Endothelial cell of umbilical vein (primary cell): Measurements from ENCODE around the gene SH3D19. TPM values are rescaled to one million over a fixed set of nuclear protein-coding genes. Genes with fewer than 3 reads are reported as not detected.
A peak's percentile ranks its signal among the peaks of the same experiment; 100 is the strongest.

ENCODE experiments used
- BruUV-seq: library from RNA; stranded (reverse); fragments of 400-500 nt; replicated peaks from 2 replicates; lab custom pipeline; 2021; lab: Mats Ljungman, UMichigan
- CTCF ChIA-PET: fragments of 300-600, 350-600 bp; sonication (Branson Sonifier 250); formaldehyde crosslinking; loops from one replicate; lab custom pipeline; 2021; ENCODE audit warnings: antibody characterized with exemption, inconsistent platforms; lab: Charles Lee
- POLR2A ChIA-PET: fragments of 300-600, 350-600 bp; sonication (Branson Sonifier 250); formaldehyde crosslinking; loops from one replicate; lab custom pipeline; 2021; ENCODE audit warnings: antibody characterized with exemption, inconsistent platforms; lab: Charles Lee
- DNase-seq: peaks from one replicate; pipeline ENCODE4 v3.0.0-alpha.2; 2011; ENCODE audit warnings: low read depth, low spot score
- FAIRE-seq: peaks from 2 replicates; lab custom pipeline; 2011; peaks lifted over from hg19 to GRCh38; lab: Jason Lieb, UNC
- H2AFZ ChIP-seq: 2 replicates; pipeline ENCODE4 v1.6.0; 2012; ENCODE audit warnings: low read depth, low read length, control low read depth, inconsistent platforms
- H3K27ac ChIP-seq: 2 replicates; pipeline ENCODE4 v1.5.1; 2011; ENCODE audit warnings: low read depth, mild to moderate bottlenecking, control low read depth, low read length, moderate library complexity; ENCODE audit not compliant: insufficient read depth
- H3K27me3 ChIP-seq, 2 experiments: 2 replicates each; pipeline versions ENCODE4 v1.6.0 to v1.6.1; 2011; ENCODE audit warnings: low read length in 2 of 2, mixed read lengths in 1 of 2; ENCODE audit not compliant: control insufficient read depth in 2 of 2, insufficient read depth in 2 of 2
- H3K36me3 ChIP-seq, 2 experiments: 2 replicates in 1 of 2; 3 replicates in 1 of 2; pipeline ENCODE4 v1.5.1; 2011; ENCODE audit warnings: low read length in 2 of 2, mild to moderate bottlenecking in 1 of 2, moderate library complexity in 1 of 2; ENCODE audit not compliant: control insufficient read depth in 2 of 2, insufficient read depth in 2 of 2; ENCODE audit errors: extremely low read depth in 1 of 2
- H3K4me1 ChIP-seq: 3 replicates; pipeline ENCODE4 v1.5.1; 2011; ENCODE audit warnings: mild to moderate bottlenecking, low read length; ENCODE audit not compliant: control insufficient read depth, insufficient read depth; ENCODE audit errors: extremely low read depth
- H3K4me2 ChIP-seq: 2 replicates; pipeline ENCODE4 v1.6.1; 2011; ENCODE audit warnings: low read length, control low read depth, mixed read lengths; ENCODE audit not compliant: insufficient read depth
- H3K4me3 ChIP-seq, 3 experiments: fragments of 200-600 bp in 1 of 3; sonication (generic), shearing (Covaris generic) in 1 of 3; replicated peaks in 1 of 3; 2 replicates each; pipeline ENCODE4 v1.5.1; 2011 to 2016; ENCODE audit warnings: control low read depth in 3 of 3, low read length in 3 of 3, mild to moderate bottlenecking in 2 of 3, inconsistent platforms in 1 of 3, low read depth in 1 of 3, moderate library complexity in 1 of 3; ENCODE audit not compliant: insufficient read depth in 1 of 3
- H3K79me2 ChIP-seq: 2 replicates; pipeline ENCODE4 v1.6.0; 2012; ENCODE audit warnings: low read length, inconsistent platforms; ENCODE audit not compliant: control insufficient read depth, insufficient read depth
- H3K9ac ChIP-seq: replicated peaks from 2 replicates; pipeline ENCODE3; 2011; ENCODE audit warnings: low read length, control low read depth; ENCODE audit not compliant: insufficient read depth; ENCODE audit errors: extremely low read depth
- H3K9me1 ChIP-seq: replicated peaks from 3 replicates; pipeline ENCODE4 v1.6.0; 2011; ENCODE audit warnings: mild to moderate bottlenecking, low read length; ENCODE audit not compliant: control insufficient read depth, insufficient read depth; ENCODE audit errors: extremely low read depth
- H3K9me3 ChIP-seq: replicated peaks from 2 replicates; pipeline ENCODE4 v1.5.1; 2012; ENCODE audit warnings: low read length, inconsistent platforms; ENCODE audit not compliant: control insufficient read depth, insufficient read depth
- H4K20me1 ChIP-seq: replicated peaks from 2 replicates; pipeline ENCODE3; 2011; ENCODE audit warnings: mild to moderate bottlenecking, low read length; ENCODE audit not compliant: control insufficient read depth, insufficient read depth; ENCODE audit errors: extremely low read depth
- CTCF ChIP-seq, 2 donors: IDR thresholded peaks; 1 replicate in 1 of 2; 2 replicates in 1 of 2; pipeline ENCODE4 v1.5.1; 2011; ENCODE audit warnings: low read length in 2 of 2, mild to moderate bottlenecking in 2 of 2, moderate library complexity in 2 of 2, control low read depth in 1 of 2, inconsistent platforms in 1 of 2, low read depth in 1 of 2; ENCODE audit not compliant: insufficient read depth in 1 of 2; ENCODE audit errors: extremely low read depth in 1 of 2
- EZH2 ChIP-seq: IDR thresholded peaks from 2 replicates; pipeline ENCODE4 v1.6.1; 2012; ENCODE audit warnings: borderline replicate concordance, low read depth, mild to moderate bottlenecking, moderate library complexity, low read length, inconsistent platforms; ENCODE audit not compliant: severe bottlenecking
- FOS ChIP-seq: IDR thresholded peaks from 2 replicates; pipeline ENCODE4 v1.6.1; 2011; ENCODE audit warnings: mild to moderate bottlenecking, low read length, moderate library complexity, borderline replicate concordance; ENCODE audit not compliant: insufficient read depth
- GATA2 ChIP-seq: IDR thresholded peaks from 2 replicates; pipeline ENCODE4 v1.7.0; 2011; ENCODE audit warnings: low read depth, mild to moderate bottlenecking, moderate library complexity, mixed read lengths, low read length; ENCODE audit not compliant: insufficient read length, insufficient read depth
- JUN ChIP-seq: IDR thresholded peaks from 2 replicates; pipeline ENCODE4 v1.6.1; 2011; ENCODE audit warnings: borderline replicate concordance, low read depth; ENCODE audit not compliant: insufficient read length, insufficient read depth
- MAX ChIP-seq: IDR thresholded peaks from 2 replicates; pipeline ENCODE4 v1.6.1; 2011; ENCODE audit not compliant: insufficient read depth, insufficient read length
- MYC ChIP-seq: IDR thresholded peaks from one replicate; pipeline ENCODE4 v1.6.1; 2011; ENCODE audit warnings: mild to moderate bottlenecking, low read depth, low read length
- dilution Hi-C: fragments of 300-500 bp; cut with MboI; formaldehyde crosslinking; loops from one replicate; pipeline ENCODE4 v1.15.0; 2019; ENCODE audit warnings: low sequenced_read_pairs; ENCODE audit not compliant: extremely low pct_ligation_motif_present
- intact Hi-C: fragments of 100-400 bp; cut with micrococcal nuclease; formaldehyde crosslinking; loops from one replicate; pipeline ENCODE4 v1.10.0; 2022
- polyA plus RNA-seq, 4 experiments: library from polyadenylated mRNA; depleted of rRNA in 3 of 4; stranded (reverse) in 3 of 4; unstranded in 1 of 4; fragments of >200 nt; gene quantifications; 2 replicates each; pipeline versions ENCODE4 v1.2.1 to v1.2.3, GENCODE V29; 2011 to 2012; ENCODE audit warnings: missing spikeins in 1 of 4
- total RNA-seq: library from RNA; stranded (reverse); gene quantifications from 2 replicates; pipeline ENCODE4 v1.2.3, GENCODE V29; 2021

SH3D19 gene
- total and polyA plus RNA-seq, 2 donors (not counting 3 experiments of a cell fraction or from before 2014, with no cell fraction given), result 37.5 to 92.8 TPM

- Histone ChIP-seq H3K4me1 (peaks cover 24% of the 10 kb centered on the region), H2AFZ (peak overlapping the region; percentile 45), H3K36me3 (no peaks in the 10 kb centered on the region), H3K9me3 (no peaks in the 10 kb centered on the region), H3K27ac (peak overlapping the region; percentile 69), H3K4me2 (peak overlapping the region; percentile 99), H4K20me1 (no peaks in the 10 kb centered on the region), H3K9ac (peak overlapping the region; percentile 88), H3K9me1 (no peaks in the 10 kb centered on the region), H3K27me3 (no peaks in the 10 kb centered on the region), H3K4me3 (peak overlapping the region; percentile 55 to 86 (median 74)), H3K79me2 (peaks cover 48% of the 10 kb centered on the region)
- TF ChIP-seq EZH2 (no peak), CTCF (IDR thresholded peaks at IDR 0.05; ENCODE audit: extremely low read depth in 1 of 2, insufficient read depth in 1 of 2, low read depth in 1 of 2, low read length in 2 of 2) (no peak), FOS (peak; percentile 63), MAX (peak; percentile 68), GATA2 (peak; percentile 12), MYC (peak; percentile 91), JUN (peak; percentile 49)
- no TSS peak for BruUV-seq
- intact Hi-C loops, result loop anchor here (1.0 kb wide), 4 partner anchors 9 to 96 kb away; no protein-coding TSS in a partner anchor
- POLR2A ChIA-PET, result interaction anchor here (1.0 kb wide), 1 partner anchor 99 kb away, joined by 3 read pairs; no protein-coding TSS in a partner anchor
- CTCF ChIA-PET, result interaction anchor here (0.6 to 6.3 kb wide), 14 partner anchors 9 to 207 kb away, joined by 3 to 30 read pairs (median 4); partner anchors contain the start of gene PRSS48
- dilution Hi-C loops, result no loop called here
- peak; percentile 57 for FAIRE-seq
- DNase-seq, result peak; percentile 68
These were observed 674 bp downstream of the SH3D19 start for GRCh38 chr4:151324752-151325110.
